ENCODE results near the gene METTL4. TPM values are rescaled to one million over a fixed set of nuclear protein-coding genes. Genes with fewer than 3 reads are reported as not detected.

Gene METTL4
- total and polyA plus RNA-seq, 2 of the 8 experiments (the other 6 are each of a cell fraction or from before 2014, with no cell fraction given): 8.5 to 11.5 TPM

DNA sequence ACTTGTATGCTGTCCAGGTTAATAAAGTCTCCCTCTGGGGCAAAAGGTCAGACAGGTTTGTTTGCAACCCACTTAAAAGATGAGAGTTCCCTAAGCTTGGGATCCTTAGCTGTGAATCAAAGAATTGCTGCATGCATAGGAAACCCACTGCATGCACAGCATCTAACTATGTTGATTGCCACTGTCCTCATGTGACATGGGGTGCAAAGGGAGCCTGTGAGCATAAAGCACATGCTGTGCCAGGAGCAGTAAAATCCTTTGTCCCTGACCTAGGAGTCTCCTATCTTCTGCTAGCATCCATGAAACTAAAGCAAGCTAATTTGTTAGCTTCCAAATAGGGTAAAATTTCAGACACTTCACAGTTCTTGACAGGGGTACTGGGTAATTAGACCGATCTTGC, 13.8 kb downstream of the METTL4 start (continued):
- TF ChIP-seq KDM5A (IDR thresholded peaks at IDR 0.05; ENCODE audit: low read length): no peak

All from H1 (cell line).